Measurements from ENCODE around the gene HCFC2.

DNA sequence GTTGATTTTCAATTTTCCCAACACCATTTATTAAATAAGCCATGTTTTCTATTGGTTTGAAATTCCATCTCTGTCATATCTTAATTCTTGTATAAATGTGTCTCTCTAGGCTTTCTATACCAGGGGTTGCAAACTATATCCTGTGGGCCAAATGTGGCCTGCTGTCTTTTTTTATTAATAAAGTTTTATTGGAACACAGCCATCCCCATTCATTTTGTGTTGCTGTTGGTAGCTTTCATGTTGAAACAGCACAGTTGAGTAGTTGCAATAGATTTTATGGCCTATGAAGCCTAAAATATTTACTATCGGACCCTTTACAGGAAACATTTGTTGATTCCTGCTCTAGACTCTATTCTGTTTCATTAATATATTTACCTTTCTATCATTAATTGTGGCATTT, 9.4 kb downstream of the HCFC2 start:
- TF ChIP-seq CTCF (conservative IDR thresholded peaks at IDR 0.05 in 1 of 2, IDR thresholded peaks at IDR 0.05 in 1 of 2; ENCODE audit: extremely low read depth in 1 of 2, insufficient read depth in 1 of 2, low read depth in 1 of 2, low read length in 2 of 2) (no peak), EZH2 (IDR thresholded peaks at IDR 0.05; ENCODE audit: borderline replicate concordance, low read length) (no peak)
